A549 (cell line): ENCODE measurements around the gene CMTM7. TPM values are rescaled to one million over a fixed set of nuclear protein-coding genes. Genes with fewer than 3 reads are reported as not detected.
"Not testable (repeated sequence)": the region's sequence is repeated elsewhere in the genome, so short reads cannot be mapped to it uniquely, and the experiment has no call there.

Source experiments
- ATAC-seq, 2 experiments: fragments of 200-7000 bp in 1 of 2; fragments of >200 bp in 1 of 2; cut with Nextera tagmentation in 1 of 2; cut with Tn5 transposase in 1 of 2; 3 replicates each; pipeline versions ENCODE4 v1.8.0 to v1.9.1; 2018 to 2020; ENCODE audit warnings: mild to moderate bottlenecking in 1 of 2, moderate library complexity in 1 of 2
- CTCF ChIA-PET: fragments of 300-600 bp; sonication (Branson Sonifier 250); formaldehyde crosslinking; extraction: SDS; loops from one replicate; lab custom pipeline; 2021; ENCODE audit warnings: antibody characterized with exemption, inconsistent platforms; lab: Yijun Ruan, JAX
- POLR2A ChIA-PET: fragments of 350-600 bp; formaldehyde crosslinking; extraction: SDS; loops from one replicate; lab custom pipeline; 2021; ENCODE audit warnings: antibody characterized with exemption, inconsistent platforms; lab: Yijun Ruan, JAX
- DNase-seq, 2 experiments: peaks; one replicate each; pipeline versions ENCODE4 v3.0.0 to v3.0.0-alpha.2; 2011 to 2016; ENCODE audit warnings: low read depth in 1 of 2, low spot score in 1 of 2
- FAIRE-seq: peaks from 2 replicates; lab custom pipeline; 2011; peaks lifted over from hg19 to GRCh38; lab: Jason Lieb, UNC
- H3K27ac ChIP-seq, 2 experiments: fragments of >200 bp; sonication (Bioruptor Twin); formaldehyde crosslinking; 3 replicates each; pipeline ENCODE4 v1.5.1; 2016 to 2017
- H3K4me1 ChIP-seq: fragments of >200 bp; sonication (Bioruptor Twin); formaldehyde crosslinking; 3 replicates; pipeline ENCODE4 v1.6.1; 2016
- H3K4me2 ChIP-seq: fragments of >200 bp; sonication (Bioruptor Twin); formaldehyde crosslinking; 3 replicates; pipeline ENCODE4 v1.6.1; 2016
- H3K4me3 ChIP-seq: fragments of >200 bp; sonication (Bioruptor Twin); formaldehyde crosslinking; 3 replicates; pipeline ENCODE4 v1.5.1; 2016
- H3K9me3 ChIP-seq: fragments of >200 bp; sonication (Bioruptor Twin); formaldehyde crosslinking; 3 replicates; pipeline ENCODE4 v1.6.1; 2016
- BCL3 ChIP-seq: fragments of >200 bp; sonication (Bioruptor Twin); formaldehyde crosslinking; IDR thresholded peaks from 3 replicates; pipeline ENCODE4 v1.6.1; 2016
- BHLHE40 ChIP-seq: IDR thresholded peaks from 2 replicates; pipeline ENCODE4 v1.6.1; 2012; ENCODE audit warnings: low read depth, low read length, inconsistent platforms
- CHD2 ChIP-seq: fragments of 150-350 bp; IDR thresholded peaks from 2 replicates; pipeline ENCODE4 v1.6.1; 2014; ENCODE audit warnings: low read length; ENCODE audit not compliant: partially characterized antibody
- CTCF ChIP-seq: fragments of >200 bp; sonication (Bioruptor Twin); formaldehyde crosslinking; IDR thresholded peaks from 3 replicates; pipeline ENCODE4 v1.5.1; 2016
- E2F6 ChIP-seq: IDR thresholded peaks from 2 replicates; pipeline ENCODE4 v1.6.1; 2012; ENCODE audit warnings: low read depth, borderline replicate concordance
- EHF ChIP-seq: fragments of 250-450 bp; sonication (Bioruptor Pico); IDR thresholded peaks from 2 replicates; pipeline ENCODE4 v1.5.0; 2020; ENCODE audit warnings: mild to moderate bottlenecking
- EHMT2 ChIP-seq: fragments of 200-600 bp; sonication (generic); IDR thresholded peaks from 2 replicates; pipeline ENCODE4 v1.6.1; 2016; ENCODE audit warnings: antibody characterized with exemption, low read depth, mild to moderate bottlenecking, moderate library complexity
- FOSL2 ChIP-seq, 2 experiments: fragments of 450-650 bp in 1 of 2; fragments of >200 bp in 1 of 2; sonication (Bioruptor Twin) in 1 of 2; formaldehyde crosslinking; IDR thresholded peaks; 2 replicates each; pipeline versions ENCODE4 v1.5.0 to v1.6.1; 2016 to 2020; ENCODE audit warnings: mild to moderate bottlenecking in 1 of 2, moderate library complexity in 1 of 2
- GATA3 ChIP-seq: IDR thresholded peaks from 2 replicates; pipeline ENCODE4 v1.6.1; 2012; ENCODE audit warnings: borderline replicate concordance
- HDAC2 ChIP-seq: fragments of 200-600 bp; sonication (generic); IDR thresholded peaks from 2 replicates; pipeline ENCODE4 v1.6.1; 2016
- HES2 ChIP-seq: fragments of >200 bp; sonication (Bioruptor Twin); formaldehyde crosslinking; IDR thresholded peaks from 2 replicates; pipeline ENCODE4 v1.6.1; 2016
- HOXB5 ChIP-seq: fragments of 250-450 bp; sonication (Bioruptor Pico); IDR thresholded peaks from 2 replicates; pipeline ENCODE4 v1.5.0; 2020; ENCODE audit warnings: mild to moderate bottlenecking, moderate library complexity
- JUN ChIP-seq, 2 experiments: fragments of >200 bp; sonication (Bioruptor Twin); formaldehyde crosslinking; IDR thresholded peaks; 2 replicates in 1 of 2; 3 replicates in 1 of 2; pipeline ENCODE4 v1.6.1; 2016 to 2017
- NR3C1 ChIP-seq: fragments of >200 bp; sonication (Bioruptor Twin); formaldehyde crosslinking; IDR thresholded peaks from 3 replicates; pipeline ENCODE4 v1.6.1; 2017
- PHF8 ChIP-seq: fragments of 200-600 bp; sonication (generic); IDR thresholded peaks from 2 replicates; pipeline ENCODE4 v1.6.1; 2016; ENCODE audit warnings: low read depth, mild to moderate bottlenecking, antibody characterized with exemption, moderate library complexity, borderline replicate concordance
- REST ChIP-seq: fragments of 200-600 bp; sonication (generic); IDR thresholded peaks from 2 replicates; pipeline ENCODE4 v1.6.1; 2016; ENCODE audit warnings: antibody characterized with exemption, mild to moderate bottlenecking, moderate library complexity
- RFX5 ChIP-seq: fragments of 450-650 bp; IDR thresholded peaks from 2 replicates; pipeline ENCODE4 v1.7.1; 2014; ENCODE audit warnings: antibody characterized with exemption, mild to moderate bottlenecking, moderate library complexity
- RNF2 ChIP-seq: fragments of 200-600 bp; sonication (generic); IDR thresholded peaks from 2 replicates; pipeline ENCODE4 v1.6.1; 2016; ENCODE audit warnings: low read depth, mild to moderate bottlenecking, antibody characterized with exemption, moderate library complexity, borderline replicate concordance
- SMC3 ChIP-seq: fragments of >200 bp; sonication (Bioruptor Twin); formaldehyde crosslinking; IDR thresholded peaks from 3 replicates; pipeline ENCODE4 v1.6.1; 2018; ENCODE audit warnings: inconsistent platforms
- TFCP2L1 ChIP-seq: fragments of 250-450 bp; sonication (Bioruptor Pico); IDR thresholded peaks from 2 replicates; pipeline ENCODE4 v1.5.0; 2021; ENCODE audit warnings: mild to moderate bottlenecking
- USF2 ChIP-seq: fragments of 450-650 bp; IDR thresholded peaks from 2 replicates; pipeline ENCODE4 v1.6.1; 2014; ENCODE audit warnings: antibody characterized with exemption
- ZFP36 ChIP-seq: fragments of 450-650 bp; IDR thresholded peaks from 2 replicates; pipeline ENCODE4 v1.6.1; 2014; ENCODE audit warnings: borderline replicate concordance; ENCODE audit not compliant: partially characterized antibody
- ZNF302 ChIP-seq: fragments of 250-450 bp; sonication (Bioruptor Pico); IDR thresholded peaks from 2 replicates; pipeline ENCODE4 v1.9.0; 2021; ENCODE audit warnings: inconsistent platforms, mild to moderate bottlenecking, moderate library complexity
- WGBS: methylation state at CpG from one replicate; pipeline ENCODE4 v1.1.6; 2017; ENCODE audit errors: missing lambda C conversion rate; 5-methylcytosine and 5-hydroxymethylcytosine counted together
- polyA plus RNA-seq, 4 experiments: library from polyadenylated mRNA; depleted of rRNA in 3 of 4; stranded (reverse); fragments of >200 nt; fragmentation: RNase III in 1 of 4; extraction: RNeasy Plus Mini Kit Qiagen cat#74134 plus additional on column Dnase treatment in 1 of 4; gene quantifications; 2 replicates in 3 of 4; 3 replicates in 1 of 4; pipeline ENCODE4 v1.2.3, GENCODE V29; 2011 to 2017

CMTM7 gene
- polyA plus RNA-seq, 2 of the 4 experiments (the other 2 are of a cell fraction) = 14.2 to 18.7 TPM

GRCh38 chr3:32437896-32438295 lies 46.2 kb downstream of the CMTM7 start (continued):
- no peak for TF ChIP-seq CHD2
- no peak for TF ChIP-seq SMC3
- TF ChIP-seq HOXB5 = no peak
- TF ChIP-seq JUN (IDR thresholded peaks at IDR 0.05) = no peak
- TF ChIP-seq PHF8 = no peak
- no peak for TF ChIP-seq E2F6

- no peak overlapping the region for H3K4me3 ChIP-seq
- 81% methylated on average over 10 of the region's 10 CpGs for WGBS
- FAIRE-seq = no peak
- CTCF ChIA-PET = interaction anchor here (0.7 to 3.5 kb wide), 3 partner anchors 29 to 114 kb away, joined by 3 to 15 read pairs (median 7); no protein-coding TSS in a partner anchor
- H3K9me3 ChIP-seq = no peaks in the 10 kb centered on the region
- H3K4me2 ChIP-seq = no peak overlapping the region
- POLR2A ChIA-PET = no interaction called here
- ATAC-seq = no peak
- DNase-seq = no peak
- no peak overlapping the region for H3K27ac ChIP-seq
- TF ChIP-seq ZNF302 (CRISPR knock-in tag) = no peak
- TF ChIP-seq USF2 = no peak
- no peak for TF ChIP-seq NR3C1
- no peak for TF ChIP-seq EHMT2
- no peak for TF ChIP-seq EHF (CRISPR knock-in tag)
- TF ChIP-seq BCL3 = no peak
- TF ChIP-seq TFCP2L1 (CRISPR knock-in tag) = no peak
- TF ChIP-seq RNF2 = no peak
- no peak for TF ChIP-seq REST
- no peak for TF ChIP-seq CHD2
- TF ChIP-seq HES2 = no peak
- no peak for TF ChIP-seq GATA3
- no peak for TF ChIP-seq RFX5
- no peak for TF ChIP-seq BHLHE40
- no peak for TF ChIP-seq CTCF
- TF ChIP-seq FOSL2 (IDR thresholded peaks at IDR 0.05) = no peak
- no peak for TF ChIP-seq FOSL2 (CRISPR knock-in tag; IDR thresholded peaks at IDR 0.05)
- TF ChIP-seq ZFP36 = no peak
- TF ChIP-seq HDAC2 = no peak
- no peak for TF ChIP-seq E2F6
- no peaks in the 10 kb centered on the region for H3K4me1 ChIP-seq
Observed at GRCh38 chr3:32438596-32439344, 47.1 kb downstream of the CMTM7 start.

- CTCF ChIA-PET = interaction anchor here (1.7 to 3.5 kb wide), 2 partner anchors 29 to 64 kb away, joined by 7 to 15 read pairs; no protein-coding TSS in a partner anchor
- DNase-seq, ATAC-seq, POLR2A ChIA-PET, H3K4me3 ChIP-seq, FAIRE-seq, H3K4me1 ChIP-seq, H3K4me2 ChIP-seq, H3K9me3 ChIP-seq, H3K27ac ChIP-seq: not testable (repeated sequence)
- 89% methylated on average over 4 of the region's 4 CpGs for WGBS
Observed at GRCh38 chr3:32439421-32439820, 47.8 kb downstream of the CMTM7 start.
